AG04450 (cell line): ENCODE measurements around the gene MYH10. TPM values are rescaled to one million over a fixed set of nuclear protein-coding genes. Genes with fewer than 3 reads are reported as not detected.
A peak's percentile ranks its signal among the peaks of the same experiment; 100 is the strongest.

ENCODE experiments used
- CTCF ChIA-PET: fragments of 300-600, 350-600 bp; formaldehyde crosslinking; extraction: SDS; loops from one replicate; lab custom pipeline; 2022; ENCODE audit warnings: antibody characterized with exemption, inconsistent platforms; lab: Charles Lee
- POLR2A ChIA-PET: fragments of 350-600 bp; formaldehyde crosslinking; extraction: SDS; loops from one replicate; lab custom pipeline; 2021; ENCODE audit warnings: antibody characterized with exemption, inconsistent platforms; lab: Yijun Ruan, JAX
- DNase-seq: peaks from one replicate; pipeline ENCODE4 v3.0.0-alpha.2; 2011; ENCODE audit warnings: low read depth, low spot score
- H3K27ac ChIP-seq: one replicate; pipeline ENCODE4 v1.5.1; 2012; ENCODE audit warnings: low read depth, low read length, control low read depth
- H3K27me3 ChIP-seq: one replicate; pipeline ENCODE4 v1.6.0; 2012; ENCODE audit warnings: low read length; ENCODE audit not compliant: control insufficient read depth, insufficient read depth
- H3K4me3 ChIP-seq: 2 replicates; pipeline ENCODE4 v1.5.1; 2011; ENCODE audit warnings: mild to moderate bottlenecking, low read depth, low read length, control low read depth
- H3K9me3 ChIP-seq: 2 replicates; pipeline ENCODE4 v1.5.1; 2012; ENCODE audit warnings: low read length; ENCODE audit not compliant: control insufficient read depth, insufficient read depth
- CTCF ChIP-seq: IDR thresholded peaks from 2 replicates; pipeline ENCODE4 v1.5.1; 2011; ENCODE audit warnings: low read depth, low read length, control low read depth, inconsistent platforms
- polyA plus RNA-seq: library from polyadenylated mRNA; depleted of rRNA; stranded (reverse); fragments of >200 nt; gene quantifications from 2 replicates; pipeline ENCODE4 v1.2.3, GENCODE V29; 2011

MYH10 gene
- polyA plus RNA-seq, 1 experiment, result 103 TPM

- DNase-seq, result no peak
- no peak overlapping the region for H3K4me3 ChIP-seq
- no peaks in the 10 kb centered on the region; the same call in 1 of the 2 replicates for H3K9me3 ChIP-seq
- H3K27ac ChIP-seq, result no peak overlapping the region
- ChIA-PET CTCF (no interaction called here), POLR2A (no interaction called here)
- TF ChIP-seq CTCF, result no peak
- no peaks in the 10 kb centered on the region for H3K27me3 ChIP-seq
These were observed 192.1 kb downstream of the MYH10 start for GRCh38 chr17:8438441-8438840.

DNA sequence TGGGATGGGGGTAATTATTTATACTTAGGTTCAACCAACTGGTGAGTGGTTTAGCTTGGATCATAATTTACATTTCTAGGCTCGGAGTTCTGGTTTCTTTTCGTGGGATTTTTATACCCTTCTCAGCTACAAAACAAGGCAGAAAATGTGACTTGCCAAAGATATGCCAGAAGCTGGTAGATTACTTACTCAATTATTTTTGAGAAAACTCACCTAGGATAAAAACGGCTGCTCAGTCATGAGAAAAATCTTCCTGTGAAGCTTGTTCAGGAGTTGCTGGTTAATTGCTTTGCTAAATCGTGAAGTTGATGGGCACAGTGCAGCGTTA is 193.7 kb downstream of the MYH10 start:
- DNase-seq, result no peak
- Histone ChIP-seq H3K27ac (peak overlapping the region; percentile 98), H3K27me3 (no peaks in the 10 kb centered on the region), H3K9me3 (no peaks in the 10 kb centered on the region; the same call in 1 of the 2 replicates), H3K4me3 (peak overlapping the region; percentile 93)
- no peak for TF ChIP-seq CTCF
- POLR2A ChIA-PET, result no interaction called here
- CTCF ChIA-PET, result interaction anchor here (0.7 to 1.5 kb wide), 6 partner anchors 27 to 309 kb away, joined by 3 to 12 read pairs (median 4); no protein-coding TSS in a partner anchor

- no peaks in the 10 kb centered on the region; the same call in 1 of the 2 replicates for H3K9me3 ChIP-seq
- H3K27ac ChIP-seq, result peak overlapping the region; percentile 98
- no peak for TF ChIP-seq CTCF
- POLR2A ChIA-PET, result interaction anchor here (0.6 to 1.6 kb wide), 8 partner anchors 16 to 263 kb away, joined by 3 to 9 read pairs (median 5); no protein-coding TSS in a partner anchor
- CTCF ChIA-PET, result interaction anchor here (0.8 to 1.5 kb wide), 6 partner anchors 26 to 309 kb away, joined by 3 to 12 read pairs (median 4); no protein-coding TSS in a partner anchor
- H3K4me3 ChIP-seq, result peak overlapping the region; percentile 93
- DNase-seq, result no peak
- no peaks in the 10 kb centered on the region for H3K27me3 ChIP-seq
These were observed 194.2 kb downstream of the MYH10 start for GRCh38 chr17:8436169-8436843.

DNA sequence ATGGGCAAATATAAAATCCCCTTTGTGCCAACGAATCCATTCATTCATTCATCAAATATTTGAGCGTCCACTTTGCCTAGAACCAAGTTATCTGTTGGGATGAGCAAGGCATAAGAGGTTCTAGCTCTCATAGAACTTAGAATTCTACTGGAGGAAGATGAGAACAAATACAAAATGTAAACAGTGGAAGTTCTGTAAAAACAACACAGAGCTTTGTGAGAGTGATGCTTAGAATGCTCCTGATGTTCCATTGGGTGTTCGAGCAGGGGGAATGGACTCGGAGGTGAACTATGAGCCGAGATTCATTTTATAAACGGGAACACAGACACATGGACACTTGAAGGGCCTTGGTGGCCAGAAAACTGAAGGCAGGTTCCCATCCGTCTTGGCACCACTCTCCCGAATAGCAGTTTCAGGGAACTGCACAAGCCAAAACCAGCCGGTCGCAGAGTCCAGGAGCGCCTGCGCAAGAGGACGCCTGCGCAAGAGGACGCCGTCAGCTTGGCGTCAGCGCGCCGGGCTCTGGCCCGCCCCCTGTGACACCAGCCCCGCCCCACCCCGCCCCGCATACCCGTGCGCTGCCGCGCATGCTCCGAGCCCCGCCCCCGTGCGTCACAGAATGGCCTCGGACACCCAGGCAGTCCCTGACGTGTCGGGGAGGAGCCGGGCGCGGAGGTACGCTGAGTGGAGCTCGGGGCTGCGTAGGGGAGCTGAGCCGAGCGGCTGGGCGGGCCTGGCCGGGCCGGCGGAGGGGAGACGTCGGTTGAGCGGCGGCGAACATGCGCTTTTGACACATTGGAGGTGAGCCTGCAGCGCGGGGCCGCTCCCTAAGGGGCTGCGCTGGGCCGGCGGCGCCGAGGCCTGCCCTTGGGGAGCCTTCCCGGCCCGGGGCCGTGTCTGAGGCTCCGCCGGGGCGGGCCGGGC is 195.0 kb downstream of the MYH10 start, which contains the start of gene NDEL1:
TSS of gene NDEL1 (plus strand) at position 640 of the 924 bp plus-strand sequence. CDS start 8,388 bp downstream, outside the sequence.
- ChIA-PET POLR2A (interaction anchor here (0.6 to 1.6 kb wide), 9 partner anchors 13 to 262 kb away, joined by 3 to 9 read pairs (median 4); no protein-coding TSS in a partner anchor), CTCF (interaction anchor here (1.2 to 1.8 kb wide), 2 partner anchors 25 to 52 kb away, joined by 5 to 7 read pairs; no protein-coding TSS in a partner anchor)
- H3K27ac ChIP-seq, result peak within 1 kb of the TSS; percentile 98
- DNase-seq, result peak; percentile 95
- peak within 1 kb of the TSS; percentile 93 for H3K4me3 ChIP-seq
- H3K27me3 ChIP-seq, result no peaks in the 10 kb centered on the region
- no peak for TF ChIP-seq CTCF
- no peaks in the 10 kb centered on the region; the same call in 1 of the 2 replicates for H3K9me3 ChIP-seq
